Panc1 (cell line): ENCODE data around the gene CYP2B6. TPM values are rescaled to one million over a fixed set of nuclear protein-coding genes. Genes with fewer than 3 reads are reported as not detected.
"Not testable (repeated sequence)": the region's sequence is repeated elsewhere in the genome, so short reads cannot be mapped to it uniquely, and the experiment has no call there.

Experiments used
- ATAC-seq: fragments of 200-7000 bp; cut with Tn5 transposase; 2 replicates; pipeline ENCODE4 v1.9.1; 2020; ENCODE audit warnings: mild to moderate bottlenecking, moderate library complexity
- BruUV-seq: library from RNA; stranded (reverse); fragments of 400-500 nt; replicated peaks from 2 replicates; lab custom pipeline; 2021; lab: Mats Ljungman, UMichigan
- CTCF ChIA-PET: fragments of 300-600 bp; sonication (Branson Sonifier 250); formaldehyde crosslinking; loops from one replicate; lab custom pipeline; 2022; ENCODE audit warnings: antibody characterized with exemption; lab: Charles Lee
- POLR2A ChIA-PET: fragments of 300-600 bp; sonication (Branson Sonifier 250); formaldehyde crosslinking; loops from one replicate; lab custom pipeline; 2022; ENCODE audit warnings: antibody characterized with exemption; lab: Charles Lee
- DNase-seq: peaks from one replicate; pipeline ENCODE4 v3.0.0-alpha.2; 2010; ENCODE audit warnings: low read depth, low spot score
- H3K27ac ChIP-seq: 2 replicates; pipeline ENCODE4 v1.5.1; 2011; ENCODE audit warnings: mild to moderate bottlenecking, low read length, inconsistent platforms
- H3K27me3 ChIP-seq: fragments of 200-500 bp; sonication (Bioruptor generic); 2 replicates; pipeline ENCODE4 v1.6.0; 2014; ENCODE audit warnings: low read length, inconsistent platforms; ENCODE audit not compliant: control insufficient read depth, insufficient read depth
- H3K36me3 ChIP-seq: fragments of 200-500 bp; sonication (Bioruptor generic); 2 replicates; pipeline ENCODE4 v1.5.1; 2014; ENCODE audit warnings: inconsistent platforms, mild to moderate bottlenecking, low read length, moderate library complexity; ENCODE audit not compliant: control insufficient read depth, insufficient read depth
- H3K4me1 ChIP-seq: 2 replicates; pipeline ENCODE4 v1.5.1; 2011; ENCODE audit warnings: inconsistent platforms, mild to moderate bottlenecking, low read length, moderate library complexity; ENCODE audit not compliant: control insufficient read depth, insufficient read depth
- H3K4me3 ChIP-seq, 2 experiments: 2 replicates each; pipeline ENCODE4 v1.5.1; 2011 to 2012; ENCODE audit warnings: low read depth in 2 of 2, low read length in 2 of 2, mild to moderate bottlenecking in 2 of 2, inconsistent platforms in 1 of 2, moderate library complexity in 1 of 2
- H3K9me3 ChIP-seq: fragments of 200-500 bp; sonication (Bioruptor generic); 2 replicates; pipeline ENCODE4 v1.5.1; 2014; ENCODE audit warnings: low read depth, mild to moderate bottlenecking, inconsistent platforms, low read length, moderate library complexity; ENCODE audit not compliant: control insufficient read depth, insufficient read depth
- POLR2AphosphoS5 ChIP-seq: IDR thresholded peaks from 2 replicates; pipeline ENCODE4 v1.6.1; 2012; ENCODE audit warnings: mild to moderate bottlenecking, low read depth, low read length, moderate library complexity
- SIN3A ChIP-seq: IDR thresholded peaks from 2 replicates; pipeline ENCODE4 v1.6.1; 2012; ENCODE audit warnings: low read depth, mild to moderate bottlenecking, low read length, moderate library complexity, borderline replicate concordance; ENCODE audit not compliant: insufficient read depth
- TCF7L2 ChIP-seq: IDR thresholded peaks from 2 replicates; pipeline ENCODE4 v1.6.1; 2011; ENCODE audit warnings: mild to moderate bottlenecking, low read depth, low read length, inconsistent platforms
- in situ Hi-C: cut with HindIII; loops from 2 replicates; pipeline ENCODE4 v1.10.0; 2016; ENCODE audit warnings: low sequenced_read_pairs, low pct_unique_long_range_greater_than_20kb
- intact Hi-C: fragments of 100-400 bp; cut with micrococcal nuclease; formaldehyde crosslinking; loops from one replicate; pipeline ENCODE4 v1.10.0; 2022; ENCODE audit not compliant: unreplicated experiment
- total RNA-seq: library from RNA; stranded (reverse); gene quantifications from one replicate; pipeline ENCODE4 v1.2.1, GENCODE V29; 2021; ENCODE audit not compliant: unreplicated experiment
- TF ChIP-seq, protein P1 (sequence below), 2 experiments: IDR thresholded peaks; 2 replicates each; pipeline ENCODE4 v1.6.1; 2011 to 2012; ENCODE audit warnings: low read depth in 2 of 2, control low read depth in 1 of 2, low read length in 1 of 2, mild to moderate bottlenecking in 1 of 2, moderate library complexity in 1 of 2; ENCODE audit not compliant: insufficient read depth in 1 of 2
- TF ChIP-seq, protein P2 (sequence below): fragments of 450-650 bp; IDR thresholded peaks from 2 replicates; pipeline ENCODE4 v1.5.1; 2017; ENCODE audit warnings: mild to moderate bottlenecking

Gene CYP2B6
- total RNA-seq, 1 experiment from 2014 or later, result 0.26 TPM

DNA sequence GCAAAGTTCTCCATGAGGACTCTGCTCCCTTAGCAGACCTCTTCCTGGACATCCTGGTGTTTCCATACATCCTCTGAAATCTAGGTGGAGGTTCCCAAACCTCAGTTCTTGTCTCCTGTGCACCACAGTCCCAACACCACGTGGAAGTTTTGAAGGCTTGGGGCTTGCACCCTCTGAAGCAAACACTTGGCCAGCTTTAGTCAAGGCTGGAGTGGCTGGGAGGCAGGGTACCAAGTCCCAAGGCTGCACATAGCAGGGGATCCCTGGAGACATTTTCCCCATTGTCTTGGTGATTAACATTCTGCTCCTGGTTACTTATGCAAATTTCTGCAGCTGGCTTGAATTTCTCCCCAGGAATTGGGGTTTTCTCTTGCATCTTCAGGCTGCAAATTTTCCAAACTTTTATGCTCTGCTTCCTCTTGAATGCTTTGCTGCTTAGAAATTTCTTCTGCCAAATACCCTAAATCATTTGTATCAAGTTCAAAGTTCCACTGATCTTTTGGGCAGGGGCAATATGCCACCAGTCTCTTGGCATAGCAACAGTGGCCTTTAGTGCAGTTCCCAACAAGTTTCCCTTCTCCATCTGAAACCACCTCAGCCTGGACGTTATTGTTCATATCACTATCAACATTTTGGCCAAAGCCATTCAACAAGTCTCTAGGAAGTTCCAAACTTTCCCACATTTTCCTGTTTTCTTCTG, 10.2 kb upstream of the CYP2B6 start:
- DNase-seq, H3K27ac ChIP-seq, H3K9me3 ChIP-seq, POLR2A ChIA-PET, in situ Hi-C loops, BruUV-seq, H3K27me3 ChIP-seq, H3K36me3 ChIP-seq, H3K4me3 ChIP-seq, ATAC-seq, H3K4me1 ChIP-seq: not testable (repeated sequence)
- CTCF ChIA-PET, result interaction anchor here (0.6 kb wide), 1 partner anchor 367 kb away, joined by 7 read pairs; no protein-coding TSS in a partner anchor
- intact Hi-C loops, result loop anchor here (10.0 kb wide), 1 partner anchor 164 kb away; no protein-coding TSS in a partner anchor

DNA sequence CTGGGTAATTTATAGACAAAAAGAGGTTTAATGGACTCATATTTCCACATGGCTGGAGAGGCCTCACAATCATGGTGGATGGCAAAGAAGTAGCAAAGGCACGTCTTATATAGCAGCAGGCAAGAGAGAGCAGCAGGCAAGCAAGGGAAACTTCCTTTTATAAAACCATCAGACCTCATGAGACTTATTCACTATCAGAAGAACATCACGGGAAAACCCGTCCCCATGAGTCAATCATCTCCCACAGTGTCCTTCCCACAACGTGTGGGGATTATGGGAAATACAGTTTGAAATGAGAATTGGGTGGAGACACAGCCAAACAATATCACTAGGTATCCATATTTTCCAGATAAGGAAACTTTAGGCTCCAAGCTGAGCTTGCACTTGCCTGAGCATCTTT, 9.5 kb upstream of the CYP2B6 start:
- in situ Hi-C loops (no loop called here), intact Hi-C loops (loop anchor here (10.0 kb wide), 1 partner anchor 163 kb away; no protein-coding TSS in a partner anchor)
- Histone ChIP-seq H3K9me3 (no peaks in the 10 kb centered on the region), H3K27me3 (no peaks in the 10 kb centered on the region), H3K4me3 (no peak overlapping the region), H3K36me3 (no peaks in the 10 kb centered on the region), H3K4me1 (no peaks in the 10 kb centered on the region), H3K27ac (no peak overlapping the region)
- ChIA-PET POLR2A (no interaction called here), CTCF (no interaction called here)
- TF ChIP-seq, protein P1, sequence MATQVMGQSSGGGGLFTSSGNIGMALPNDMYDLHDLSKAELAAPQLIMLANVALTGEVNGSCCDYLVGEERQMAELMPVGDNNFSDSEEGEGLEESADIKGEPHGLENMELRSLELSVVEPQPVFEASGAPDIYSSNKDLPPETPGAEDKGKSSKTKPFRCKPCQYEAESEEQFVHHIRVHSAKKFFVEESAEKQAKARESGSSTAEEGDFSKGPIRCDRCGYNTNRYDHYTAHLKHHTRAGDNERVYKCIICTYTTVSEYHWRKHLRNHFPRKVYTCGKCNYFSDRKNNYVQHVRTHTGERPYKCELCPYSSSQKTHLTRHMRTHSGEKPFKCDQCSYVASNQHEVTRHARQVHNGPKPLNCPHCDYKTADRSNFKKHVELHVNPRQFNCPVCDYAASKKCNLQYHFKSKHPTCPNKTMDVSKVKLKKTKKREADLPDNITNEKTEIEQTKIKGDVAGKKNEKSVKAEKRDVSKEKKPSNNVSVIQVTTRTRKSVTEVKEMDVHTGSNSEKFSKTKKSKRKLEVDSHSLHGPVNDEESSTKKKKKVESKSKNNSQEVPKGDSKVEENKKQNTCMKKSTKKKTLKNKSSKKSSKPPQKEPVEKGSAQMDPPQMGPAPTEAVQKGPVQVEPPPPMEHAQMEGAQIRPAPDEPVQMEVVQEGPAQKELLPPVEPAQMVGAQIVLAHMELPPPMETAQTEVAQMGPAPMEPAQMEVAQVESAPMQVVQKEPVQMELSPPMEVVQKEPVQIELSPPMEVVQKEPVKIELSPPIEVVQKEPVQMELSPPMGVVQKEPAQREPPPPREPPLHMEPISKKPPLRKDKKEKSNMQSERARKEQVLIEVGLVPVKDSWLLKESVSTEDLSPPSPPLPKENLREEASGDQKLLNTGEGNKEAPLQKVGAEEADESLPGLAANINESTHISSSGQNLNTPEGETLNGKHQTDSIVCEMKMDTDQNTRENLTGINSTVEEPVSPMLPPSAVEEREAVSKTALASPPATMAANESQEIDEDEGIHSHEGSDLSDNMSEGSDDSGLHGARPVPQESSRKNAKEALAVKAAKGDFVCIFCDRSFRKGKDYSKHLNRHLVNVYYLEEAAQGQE (IDR thresholded peaks at IDR 0.05; ENCODE audit: insufficient read depth in 1 of 2, low read depth in 2 of 2, low read length in 1 of 2), result no peak
- TF ChIP-seq SIN3A, result no peak
- TF ChIP-seq, protein P2, sequence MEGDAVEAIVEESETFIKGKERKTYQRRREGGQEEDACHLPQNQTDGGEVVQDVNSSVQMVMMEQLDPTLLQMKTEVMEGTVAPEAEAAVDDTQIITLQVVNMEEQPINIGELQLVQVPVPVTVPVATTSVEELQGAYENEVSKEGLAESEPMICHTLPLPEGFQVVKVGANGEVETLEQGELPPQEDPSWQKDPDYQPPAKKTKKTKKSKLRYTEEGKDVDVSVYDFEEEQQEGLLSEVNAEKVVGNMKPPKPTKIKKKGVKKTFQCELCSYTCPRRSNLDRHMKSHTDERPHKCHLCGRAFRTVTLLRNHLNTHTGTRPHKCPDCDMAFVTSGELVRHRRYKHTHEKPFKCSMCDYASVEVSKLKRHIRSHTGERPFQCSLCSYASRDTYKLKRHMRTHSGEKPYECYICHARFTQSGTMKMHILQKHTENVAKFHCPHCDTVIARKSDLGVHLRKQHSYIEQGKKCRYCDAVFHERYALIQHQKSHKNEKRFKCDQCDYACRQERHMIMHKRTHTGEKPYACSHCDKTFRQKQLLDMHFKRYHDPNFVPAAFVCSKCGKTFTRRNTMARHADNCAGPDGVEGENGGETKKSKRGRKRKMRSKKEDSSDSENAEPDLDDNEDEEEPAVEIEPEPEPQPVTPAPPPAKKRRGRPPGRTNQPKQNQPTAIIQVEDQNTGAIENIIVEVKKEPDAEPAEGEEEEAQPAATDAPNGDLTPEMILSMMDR, result no peak
- TF ChIP-seq POLR2AphosphoS5, result no peak
- BruUV-seq, result no TSS peak
- ATAC-seq (no peak), DNase-seq (no peak)

DNA sequence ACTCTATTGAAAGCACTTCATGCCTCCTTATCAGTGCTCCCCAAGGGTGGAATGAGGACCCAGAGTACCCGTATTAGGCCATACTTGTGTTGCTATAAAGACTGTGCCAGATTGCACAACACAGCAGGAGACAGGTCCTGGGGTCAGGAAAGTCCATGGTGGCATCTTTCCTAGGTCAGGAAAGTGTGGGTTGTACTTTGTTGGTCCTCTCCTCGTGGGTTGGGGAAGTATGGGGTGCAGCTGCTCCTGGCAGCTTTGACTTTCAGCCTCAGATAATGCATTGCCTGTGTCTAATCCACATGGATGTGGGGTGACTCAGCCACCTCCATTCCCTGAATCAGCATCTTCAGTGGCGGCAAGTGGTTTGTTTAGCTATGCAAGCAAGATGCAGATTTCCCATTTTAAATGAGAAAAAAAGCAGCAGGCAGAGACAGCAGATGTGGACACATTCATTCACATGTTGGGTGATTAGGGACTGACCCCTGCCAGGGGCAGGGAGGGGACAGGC, 8.4 kb upstream of the CYP2B6 start:
- no peak for ATAC-seq
- Histone ChIP-seq H3K27me3 (no peaks in the 10 kb centered on the region), H3K27ac (0 out of 2 replicates have a peak overlapping the region, but pooled peaks have one; percentile 7), H3K9me3 (no peaks in the 10 kb centered on the region), H3K4me3 (no peak overlapping the region), H3K4me1 (no peaks in the 10 kb centered on the region), H3K36me3 (no peaks in the 10 kb centered on the region)
- TF ChIP-seq TCF7L2 (no peak), SIN3A (no peak), POLR2AphosphoS5 (no peak)
- TF ChIP-seq, protein P1 (IDR thresholded peaks at IDR 0.05; ENCODE audit: insufficient read depth in 1 of 2, low read depth in 2 of 2, low read length in 1 of 2), result no peak
- TF ChIP-seq, protein P2, result no peak
- intact Hi-C loops (loop anchor here (10.0 kb wide), 1 partner anchor 162 kb away; no protein-coding TSS in a partner anchor), in situ Hi-C loops (no loop called here)
- CTCF ChIA-PET, result interaction anchor here (0.5 kb wide), 1 partner anchor 347 kb away, joined by 6 read pairs; no protein-coding TSS in a partner anchor
- POLR2A ChIA-PET, result no interaction called here
- BruUV-seq, result no TSS peak
- no peak for DNase-seq
